GM19372 (cell line): ENCODE data around the gene HLA-DPB1.
"Not testable (repeated sequence)": the region's sequence is repeated elsewhere in the genome, so short reads cannot be mapped to it uniquely, and the experiment has no call there.

Source experiments
- ATAC-seq: cut with Tn5 transposase; IDR thresholded peaks from one replicate; pipeline ENCODE4 v1.9.1; 2021; ENCODE audit warnings: mild to moderate bottlenecking, low read depth, moderate library complexity; ENCODE audit not compliant: unreplicated experiment

HLA-DPB1 gene

GRCh38 chr6:33075568-33076405 lies at the start of gene HLA-DPB1:
TSS of gene HLA-DPB1 (plus strand) at chr6:33075990. CDS start at chr6:33076042, 52 bp downstream.
- ATAC-seq = no peak

GRCh38 chr6:33028220-33028849 lies 47.5 kb upstream of the HLA-DPB1 start:
- ATAC-seq = no peak

- ATAC-seq = peak; percentile 66
Measured at GRCh38 chr6:33029328-33030184, 46.2 kb upstream of the HLA-DPB1 start.

GRCh38 chr6:33030245-33030644 lies 45.5 kb upstream of the HLA-DPB1 start:
- ATAC-seq = no peak

- ATAC-seq = no peak
Measured at GRCh38 chr6:33034554-33034953, 41.2 kb upstream of the HLA-DPB1 start.

GRCh38 chr6:33036535-33036934 lies 39.3 kb upstream of the HLA-DPB1 start:
- ATAC-seq = no peak

GRCh38 chr6:33040157-33040556 lies 35.6 kb upstream of the HLA-DPB1 start:
- no peak for ATAC-seq

GRCh38 chr6:33049323-33050013 lies 26.3 kb upstream of the HLA-DPB1 start:
- no peak for ATAC-seq

- no peak for ATAC-seq
Measured at GRCh38 chr6:33050014-33050810, 25.6 kb upstream of the HLA-DPB1 start.

GRCh38 chr6:33052627-33053026 lies 23.2 kb upstream of the HLA-DPB1 start:
- ATAC-seq = no peak

GRCh38 chr6:33053230-33053629 lies 22.6 kb upstream of the HLA-DPB1 start:
- ATAC-seq = no peak

- ATAC-seq = no peak
Measured at GRCh38 chr6:33057222-33058150, 18.3 kb upstream of the HLA-DPB1 start.

- ATAC-seq = peak; percentile 57
Measured at GRCh38 chr6:33061987-33062386, 13.8 kb upstream of the HLA-DPB1 start.

- not testable (repeated sequence) for ATAC-seq
Measured at GRCh38 chr6:33063435-33063834, 12.4 kb upstream of the HLA-DPB1 start.

- ATAC-seq = no peak
Measured at GRCh38 chr6:33064723-33065122, 11.1 kb upstream of the HLA-DPB1 start.

GRCh38 chr6:33065312-33065711 lies 10.5 kb upstream of the HLA-DPB1 start:
- no peak for ATAC-seq

- no peak for ATAC-seq
Measured at GRCh38 chr6:33066917-33067521, 8.8 kb upstream of the HLA-DPB1 start.
